ENCODE results near the gene COL5A1.

Gene COL5A1

GRCh38 chr9:134736791-134737497 lies 95.3 kb downstream of the COL5A1 start:
- in situ Hi-C loops (cut with MboI; ENCODE audit: low sequenced_read_pairs): no loop called here

GRCh38 chr9:134737842-134738580 lies 96.4 kb downstream of the COL5A1 start:
- in situ Hi-C loops (cut with MboI; ENCODE audit: low sequenced_read_pairs): no loop called here
- H3K4me3 ChIP-seq: no peak overlapping the region
- no peaks in the 10 kb centered on the region for H3K27me3 ChIP-seq (ENCODE audit: low read depth)
- no peaks in the 10 kb centered on the region; the same call in 1 of the 2 replicates for H3K9me3 ChIP-seq
- H3K36me3 ChIP-seq (replicated peaks): no peaks in the 10 kb centered on the region
- no peak for DNase-seq (ENCODE audit: low spot score in 2 of 2)
- no peaks in the 10 kb centered on the region for H3K4me1 ChIP-seq

More at GRCh38 chr9:134736791-134737497, 95.3 kb downstream of the COL5A1 start:
- Histone ChIP-seq H3K4me3 (no peak overlapping the region), H3K9me3 (no peaks in the 10 kb centered on the region; the same call in 1 of the 2 replicates), H3K36me3 (replicated peaks) (no peaks in the 10 kb centered on the region), H3K4me1 (no peaks in the 10 kb centered on the region), H3K27me3 (ENCODE audit: low read depth) (no peaks in the 10 kb centered on the region)
- no peak for DNase-seq (ENCODE audit: low spot score in 2 of 2)

- in situ Hi-C loops (cut with MboI; ENCODE audit: low sequenced_read_pairs): no loop called here
- Histone ChIP-seq H3K4me1 (no peaks in the 10 kb centered on the region), H3K4me3 (no peak overlapping the region), H3K9me3 (no peaks in the 10 kb centered on the region), H3K36me3 (replicated peaks) (no peaks in the 10 kb centered on the region), H3K27me3 (ENCODE audit: low read depth) (no peaks in the 10 kb centered on the region)
- peak in 1 of 2 experiments; percentile 16 for DNase-seq (ENCODE audit: low spot score in 2 of 2)
These were observed 97.5 kb downstream of the COL5A1 start for GRCh38 chr9:134738869-134739659.

GRCh38 chr9:134739660-134739968 lies 98.0 kb downstream of the COL5A1 start:
- Histone ChIP-seq H3K9me3 (peaks cover 3% of the 10 kb centered on the region; the same call in 1 of the 2 replicates), H3K4me3 (no peak overlapping the region)
- in situ Hi-C loops (cut with MboI; ENCODE audit: low sequenced_read_pairs): no loop called here

GRCh38 chr9:134740071-134740470 lies 98.5 kb downstream of the COL5A1 start:
- no peaks in the 10 kb centered on the region for H3K36me3 ChIP-seq (replicated peaks)

More at GRCh38 chr9:134739660-134739968, 98.0 kb downstream of the COL5A1 start:
- Histone ChIP-seq H3K4me1 (no peaks in the 10 kb centered on the region), H3K36me3 (replicated peaks) (no peaks in the 10 kb centered on the region), H3K27me3 (ENCODE audit: low read depth) (no peaks in the 10 kb centered on the region)
- no peak for DNase-seq (ENCODE audit: low spot score in 2 of 2)

GRCh38 chr9:134741846-134742245 lies 100.2 kb downstream of the COL5A1 start:
- DNase-seq (ENCODE audit: low spot score in 2 of 2): no peak
- H3K36me3 ChIP-seq (replicated peaks): no peaks in the 10 kb centered on the region
- H3K9me3 ChIP-seq: peaks cover 3% of the 10 kb centered on the region; the same call in 1 of the 2 replicates
- in situ Hi-C loops (cut with MboI; ENCODE audit: low sequenced_read_pairs): no loop called here
- no peaks in the 10 kb centered on the region for H3K4me1 ChIP-seq
- no peaks in the 10 kb centered on the region for H3K27me3 ChIP-seq (ENCODE audit: low read depth)
- H3K4me3 ChIP-seq: no peak overlapping the region

More at GRCh38 chr9:134740071-134740470, 98.5 kb downstream of the COL5A1 start:
- Histone ChIP-seq H3K4me3 (no peak overlapping the region), H3K27me3 (ENCODE audit: low read depth) (no peaks in the 10 kb centered on the region), H3K4me1 (no peaks in the 10 kb centered on the region), H3K9me3 (peaks cover 3% of the 10 kb centered on the region; the same call in 1 of the 2 replicates)
- DNase-seq (ENCODE audit: low spot score in 2 of 2): no peak
- in situ Hi-C loops (cut with MboI; ENCODE audit: low sequenced_read_pairs): no loop called here

GRCh38 chr9:134742822-134743535 lies 101.4 kb downstream of the COL5A1 start:
- H3K36me3 ChIP-seq (replicated peaks): no peaks in the 10 kb centered on the region
- no peak overlapping the region for H3K4me3 ChIP-seq
- in situ Hi-C loops (cut with MboI; ENCODE audit: low sequenced_read_pairs): no loop called here
- H3K27me3 ChIP-seq (ENCODE audit: low read depth): no peaks in the 10 kb centered on the region
- DNase-seq (ENCODE audit: low spot score in 2 of 2): no peak
- peaks cover 3% of the 10 kb centered on the region; the same call in 1 of the 2 replicates for H3K9me3 ChIP-seq
- H3K4me1 ChIP-seq: no peaks in the 10 kb centered on the region

GRCh38 chr9:134743853-134744252 lies 102.2 kb downstream of the COL5A1 start:
- no peaks in the 10 kb centered on the region for H3K36me3 ChIP-seq (replicated peaks)
- H3K9me3 ChIP-seq: peaks cover 3% of the 10 kb centered on the region; the same call in 1 of the 2 replicates
- H3K4me1 ChIP-seq: no peaks in the 10 kb centered on the region
- no peak overlapping the region for H3K4me3 ChIP-seq
- in situ Hi-C loops (cut with MboI; ENCODE audit: low sequenced_read_pairs): no loop called here
- DNase-seq (ENCODE audit: low spot score in 2 of 2): no peak
- H3K27me3 ChIP-seq (ENCODE audit: low read depth): no peaks in the 10 kb centered on the region

- Histone ChIP-seq H3K27me3 (ENCODE audit: low read depth) (no peaks in the 10 kb centered on the region), H3K4me1 (no peaks in the 10 kb centered on the region), H3K4me3 (no peak overlapping the region), H3K9me3 (peaks cover 3% of the 10 kb centered on the region; the same call in 1 of the 2 replicates), H3K36me3 (replicated peaks) (no peaks in the 10 kb centered on the region)
- DNase-seq (ENCODE audit: low spot score in 2 of 2): no peak
- in situ Hi-C loops (cut with MboI; ENCODE audit: low sequenced_read_pairs): no loop called here
These were observed 103.0 kb downstream of the COL5A1 start for GRCh38 chr9:134744385-134745295.

GRCh38 chr9:134747951-134748489 lies 106.4 kb downstream of the COL5A1 start:
- H3K4me3 ChIP-seq: no peak overlapping the region
- H3K9me3 ChIP-seq: peaks cover 3% of the 10 kb centered on the region; the same call in 1 of the 2 replicates
- in situ Hi-C loops (cut with MboI; ENCODE audit: low sequenced_read_pairs): no loop called here
- H3K27me3 ChIP-seq (ENCODE audit: low read depth): no peaks in the 10 kb centered on the region
- H3K4me1 ChIP-seq: no peaks in the 10 kb centered on the region
- no peak for DNase-seq (ENCODE audit: low spot score in 2 of 2)
- no peaks in the 10 kb centered on the region for H3K36me3 ChIP-seq (replicated peaks)

GRCh38 chr9:134748591-134748990 lies 107.0 kb downstream of the COL5A1 start:
- no peaks in the 10 kb centered on the region for H3K36me3 ChIP-seq (replicated peaks)
- no peaks in the 10 kb centered on the region for H3K4me1 ChIP-seq
- in situ Hi-C loops (cut with MboI; ENCODE audit: low sequenced_read_pairs): no loop called here
- DNase-seq (ENCODE audit: low spot score in 2 of 2): no peak
- peaks cover 3% of the 10 kb centered on the region; the same call in 1 of the 2 replicates for H3K9me3 ChIP-seq
- no peak overlapping the region for H3K4me3 ChIP-seq
- no peaks in the 10 kb centered on the region for H3K27me3 ChIP-seq (ENCODE audit: low read depth)

- Histone ChIP-seq H3K9me3 (no peaks in the 10 kb centered on the region), H3K4me1 (no peaks in the 10 kb centered on the region), H3K27me3 (ENCODE audit: low read depth) (no peaks in the 10 kb centered on the region), H3K4me3 (no peak overlapping the region), H3K36me3 (replicated peaks) (no peaks in the 10 kb centered on the region)
- no peak for DNase-seq (ENCODE audit: low spot score in 2 of 2)
- in situ Hi-C loops (cut with MboI; ENCODE audit: low sequenced_read_pairs): no loop called here
These were observed 109.0 kb downstream of the COL5A1 start for GRCh38 chr9:134750450-134751155.

Measured in HAP-1 (cell line).